ENCODE results near the gene TGFBR3. TPM values are rescaled to one million over a fixed set of nuclear protein-coding genes. Genes with fewer than 3 reads are reported as not detected.

Gene TGFBR3
- total RNA-seq, 2 experiments from 2014 or later = 4.5 to 4.9 TPM

DNA sequence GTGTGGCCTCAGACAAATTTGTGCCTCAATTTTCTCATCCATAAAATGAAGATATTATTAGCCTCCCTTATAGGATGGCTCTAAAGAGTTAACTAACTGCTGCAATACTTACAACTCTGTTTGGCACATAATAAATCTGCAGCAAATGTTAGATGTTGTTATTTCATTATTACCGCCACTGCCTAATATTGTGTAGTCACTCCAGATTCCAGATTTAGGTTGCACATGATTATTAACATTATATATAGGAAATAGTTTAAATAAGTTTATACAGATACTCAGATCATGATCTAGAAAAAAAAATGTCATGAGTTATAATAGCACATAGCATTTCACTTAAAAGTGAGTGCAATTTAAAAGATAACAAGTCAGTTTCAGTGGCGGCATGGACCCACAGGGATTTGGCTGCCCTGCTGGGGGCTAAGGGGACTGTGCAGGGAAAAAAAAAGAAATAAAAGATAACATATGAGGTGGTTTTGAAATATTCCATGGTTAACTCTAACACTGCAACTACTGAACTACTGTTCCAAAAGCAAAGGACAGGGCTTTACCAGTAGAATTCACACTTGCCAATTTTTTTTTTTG, 170.4 kb downstream of the TGFBR3 start:
- intact Hi-C loops (cut with micrococcal nuclease) = no loop called here
- ChIA-PET POLR2A (no interaction called here), CTCF (no interaction called here)
- H3K9me3 Mint-ChIP-seq = no peaks in the 10 kb centered on the region
- no peak overlapping the region for H3K27ac Mint-ChIP-seq
- H3K27me3 Mint-ChIP-seq = no peaks in the 10 kb centered on the region
- peaks cover 48% of the 10 kb centered on the region for H3K36me3 Mint-ChIP-seq
- DNase-seq = no peak
- H3K4me3 Mint-ChIP-seq = no peak overlapping the region
- H3K4me1 Mint-ChIP-seq (ENCODE audit: low read depth) = peaks cover 25% of the 10 kb centered on the region

DNA sequence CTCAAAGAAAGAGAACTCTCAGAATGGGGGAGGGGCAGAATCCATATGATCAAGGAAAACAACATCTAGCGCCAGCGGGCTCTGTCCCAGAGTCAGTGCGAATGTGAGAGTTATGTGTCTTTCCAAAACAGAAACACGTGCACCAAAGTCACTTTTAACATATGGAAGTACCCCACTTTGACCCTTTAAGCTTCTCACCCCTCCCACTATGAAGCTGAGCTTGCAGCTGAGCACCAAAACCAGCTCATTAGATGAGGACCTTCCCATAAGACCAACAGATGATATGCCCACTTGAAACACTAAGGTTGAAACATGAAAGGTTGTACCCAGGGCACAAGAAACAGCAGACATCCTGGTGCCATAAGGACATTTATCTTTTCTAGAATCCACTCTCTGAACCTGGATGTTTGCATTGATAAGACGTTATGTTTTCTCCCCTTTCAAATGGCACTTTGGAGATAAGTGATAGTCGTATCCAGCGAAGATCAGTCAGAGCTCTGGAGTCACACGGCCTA, 171.0 kb downstream of the TGFBR3 start:
- Mint-ChIP-seq H3K4me3 (no peak overlapping the region), H3K27ac (no peak overlapping the region), H3K9me3 (no peaks in the 10 kb centered on the region), H3K4me1 (ENCODE audit: low read depth) (peaks cover 25% of the 10 kb centered on the region), H3K36me3 (peaks cover 52% of the 10 kb centered on the region), H3K27me3 (no peaks in the 10 kb centered on the region)
- POLR2A ChIA-PET = no interaction called here
- CTCF ChIA-PET = no interaction called here
- DNase-seq = no peak
- intact Hi-C loops (cut with micrococcal nuclease) = no loop called here

DNA sequence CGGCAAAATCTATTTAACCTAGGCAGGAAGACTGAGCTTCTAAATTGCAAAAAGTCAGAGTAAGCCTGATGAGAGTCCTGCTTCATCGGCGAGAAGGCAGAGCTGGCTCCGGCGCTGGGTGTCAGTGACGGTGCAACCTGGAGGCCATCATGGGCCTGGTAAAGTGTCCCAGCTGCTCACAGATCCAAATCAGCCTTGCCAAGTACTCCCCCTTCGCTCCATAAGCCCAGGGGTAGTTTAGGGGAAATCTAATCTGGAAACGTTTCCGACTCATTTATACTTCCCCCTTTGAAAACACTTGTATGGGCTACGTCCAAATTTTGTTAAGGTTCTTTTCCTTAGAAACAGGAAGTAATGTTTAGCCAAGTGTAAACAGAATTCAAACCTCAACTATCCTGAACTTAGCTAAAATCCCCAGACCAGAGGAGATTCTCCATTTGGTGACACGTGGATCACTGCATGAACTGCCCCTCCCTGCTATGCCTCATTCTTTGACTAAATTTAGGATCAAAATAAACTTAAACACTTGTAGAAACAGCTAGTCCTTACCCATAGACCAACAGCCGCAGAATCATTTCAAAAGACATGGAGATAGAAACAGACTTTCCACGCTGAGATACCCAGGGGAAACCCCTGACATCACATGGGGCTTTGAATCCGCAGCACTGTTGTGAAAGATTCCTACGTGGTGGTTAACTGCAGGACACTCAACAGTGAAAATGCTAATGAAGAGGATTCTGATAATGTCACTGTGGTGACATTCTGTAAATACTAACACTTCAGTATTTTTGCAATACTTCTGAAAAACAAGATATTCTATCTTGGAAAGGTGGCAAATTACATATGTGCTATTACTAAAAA, 172.7 kb downstream of the TGFBR3 start:
- peaks cover 25% of the 10 kb centered on the region for H3K4me1 Mint-ChIP-seq (ENCODE audit: low read depth)
- ChIA-PET CTCF (interaction anchor here (1.0 to 1.4 kb wide), 6 partner anchors 19 to 215 kb away, joined by 3 to 6 read pairs (median 5); partner anchors contain the start of gene TGFBR3), POLR2A (interaction anchor here (0.9 to 2.3 kb wide), 6 partner anchors 18 to 190 kb away, joined by 3 to 11 read pairs (median 5); partner anchors contain the start of gene TGFBR3)
- no peaks in the 10 kb centered on the region for H3K9me3 Mint-ChIP-seq
- peak overlapping the region; percentile 24 for H3K4me3 Mint-ChIP-seq
- peaks cover 42% of the 10 kb centered on the region for H3K36me3 Mint-ChIP-seq
- peak overlapping the region; percentile 71 for H3K27ac Mint-ChIP-seq
- H3K27me3 Mint-ChIP-seq = no peaks in the 10 kb centered on the region
- intact Hi-C loops (cut with micrococcal nuclease) = loop anchor here (1.0 to 2.0 kb wide), 8 partner anchors 16 to 164 kb away; no protein-coding TSS in a partner anchor
- DNase-seq = peak; percentile 77

- H3K27me3 Mint-ChIP-seq = no peaks in the 10 kb centered on the region
- peaks cover 42% of the 10 kb centered on the region for H3K36me3 Mint-ChIP-seq
- ChIA-PET POLR2A (interaction anchor here (1.5 to 2.3 kb wide), 4 partner anchors 19 to 92 kb away, joined by 4 to 11 read pairs (median 7); no protein-coding TSS in a partner anchor), CTCF (interaction anchor here (1.0 to 1.4 kb wide), 6 partner anchors 20 to 216 kb away, joined by 3 to 6 read pairs (median 5); partner anchors contain the start of gene TGFBR3)
- peaks cover 25% of the 10 kb centered on the region for H3K4me1 Mint-ChIP-seq (ENCODE audit: low read depth)
- intact Hi-C loops (cut with micrococcal nuclease) = loop anchor here (2.0 kb wide), 1 partner anchor 164 kb away; no protein-coding TSS in a partner anchor
- no peak for DNase-seq
- H3K4me3 Mint-ChIP-seq = peak overlapping the region; percentile 16
- H3K27ac Mint-ChIP-seq = peak overlapping the region; percentile 71
- no peaks in the 10 kb centered on the region for H3K9me3 Mint-ChIP-seq
Measured at GRCh38 chr1:91712393-91712792, 173.6 kb downstream of the TGFBR3 start.

GRCh38 chr1:91711504-91712247, 174.3 kb downstream of the TGFBR3 start:
- intact Hi-C loops (cut with micrococcal nuclease) = loop anchor here (2.0 kb wide), 1 partner anchor 163 kb away; no protein-coding TSS in a partner anchor
- no peaks in the 10 kb centered on the region for H3K9me3 Mint-ChIP-seq
- peaks cover 25% of the 10 kb centered on the region for H3K4me1 Mint-ChIP-seq (ENCODE audit: low read depth)
- POLR2A ChIA-PET = no interaction called here
- H3K27ac Mint-ChIP-seq = no peak overlapping the region
- CTCF ChIA-PET = no interaction called here
- no peaks in the 10 kb centered on the region for H3K27me3 Mint-ChIP-seq
- no peak for DNase-seq
- peaks cover 41% of the 10 kb centered on the region for H3K36me3 Mint-ChIP-seq
- H3K4me3 Mint-ChIP-seq = no peak overlapping the region

- intact Hi-C loops (cut with micrococcal nuclease) = no loop called here
- Mint-ChIP-seq H3K4me1 (ENCODE audit: low read depth) (peaks cover 25% of the 10 kb centered on the region), H3K27ac (no peak overlapping the region), H3K27me3 (no peaks in the 10 kb centered on the region), H3K36me3 (peaks cover 38% of the 10 kb centered on the region), H3K4me3 (no peak overlapping the region), H3K9me3 (no peaks in the 10 kb centered on the region)
- no peak for DNase-seq
- CTCF ChIA-PET = no interaction called here
- POLR2A ChIA-PET = no interaction called here
Measured at GRCh38 chr1:91710261-91710660, 175.7 kb downstream of the TGFBR3 start.

- Mint-ChIP-seq H3K36me3 (peaks cover 32% of the 10 kb centered on the region), H3K27me3 (no peaks in the 10 kb centered on the region), H3K4me1 (ENCODE audit: low read depth) (peaks cover 21% of the 10 kb centered on the region), H3K27ac (no peak overlapping the region), H3K9me3 (no peaks in the 10 kb centered on the region), H3K4me3 (no peak overlapping the region)
- no peak for DNase-seq
- CTCF ChIA-PET = no interaction called here
- intact Hi-C loops (cut with micrococcal nuclease) = no loop called here
- POLR2A ChIA-PET = no interaction called here
Measured at GRCh38 chr1:91708691-91709090, 177.3 kb downstream of the TGFBR3 start.

GRCh38 chr1:91707890-91708218, 178.1 kb downstream of the TGFBR3 start:
- intact Hi-C loops (cut with micrococcal nuclease) = no loop called here
- Mint-ChIP-seq H3K9me3 (no peaks in the 10 kb centered on the region), H3K4me3 (no peak overlapping the region), H3K4me1 (ENCODE audit: low read depth) (peaks cover 12% of the 10 kb centered on the region), H3K27me3 (no peaks in the 10 kb centered on the region), H3K36me3 (peaks cover 34% of the 10 kb centered on the region), H3K27ac (no peak overlapping the region)
- ChIA-PET CTCF (no interaction called here), POLR2A (no interaction called here)
- DNase-seq = no peak

- Mint-ChIP-seq H3K4me1 (ENCODE audit: low read depth) (peaks cover 7% of the 10 kb centered on the region), H3K36me3 (peaks cover 33% of the 10 kb centered on the region), H3K27ac (no peak overlapping the region), H3K9me3 (no peaks in the 10 kb centered on the region), H3K4me3 (no peak overlapping the region), H3K27me3 (no peaks in the 10 kb centered on the region)
- intact Hi-C loops (cut with micrococcal nuclease) = no loop called here
- DNase-seq = no peak
- ChIA-PET CTCF (interaction anchor here (0.6 kb wide), 1 partner anchor 542 kb away, joined by 3 read pairs; no protein-coding TSS in a partner anchor), POLR2A (no interaction called here)
Measured at GRCh38 chr1:91707114-91707889, 178.6 kb downstream of the TGFBR3 start.

GRCh38 chr1:91706140-91706957, 179.6 kb downstream of the TGFBR3 start:
- no peaks in the 10 kb centered on the region for H3K4me1 Mint-ChIP-seq (ENCODE audit: low read depth)
- H3K27ac Mint-ChIP-seq = no peak overlapping the region
- H3K4me3 Mint-ChIP-seq = no peak overlapping the region
- ChIA-PET CTCF (no interaction called here), POLR2A (no interaction called here)
- peaks cover 25% of the 10 kb centered on the region for H3K36me3 Mint-ChIP-seq
- no peaks in the 10 kb centered on the region for H3K27me3 Mint-ChIP-seq
- H3K9me3 Mint-ChIP-seq = no peaks in the 10 kb centered on the region
- DNase-seq = no peak
- intact Hi-C loops (cut with micrococcal nuclease) = no loop called here

DNA sequence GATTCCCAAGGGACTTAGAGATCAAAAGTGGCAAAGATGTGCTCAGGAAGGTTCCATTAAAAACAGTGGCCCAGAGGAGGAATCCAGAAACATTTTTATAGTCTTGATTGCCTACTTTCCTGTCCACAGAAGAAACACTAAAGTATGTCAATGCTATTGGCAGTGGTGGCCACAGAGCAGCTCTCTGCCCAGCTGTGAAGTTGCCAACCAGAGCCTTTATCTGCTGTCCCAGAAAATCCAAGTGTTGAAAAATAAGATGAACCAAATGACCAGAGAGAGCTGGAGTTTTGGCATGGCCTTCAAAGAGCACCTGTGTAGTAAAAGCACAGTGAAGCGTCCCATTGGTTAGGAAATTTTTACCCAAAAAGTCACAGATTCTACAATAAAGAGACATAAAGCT, 181.2 kb downstream of the TGFBR3 start:
- POLR2A ChIA-PET = no interaction called here
- Mint-ChIP-seq H3K27ac (no peak overlapping the region), H3K9me3 (no peaks in the 10 kb centered on the region), H3K27me3 (no peaks in the 10 kb centered on the region), H3K36me3 (peaks cover 13% of the 10 kb centered on the region), H3K4me3 (no peak overlapping the region), H3K4me1 (ENCODE audit: low read depth) (no peaks in the 10 kb centered on the region)
- CTCF ChIA-PET = no interaction called here
- intact Hi-C loops (cut with micrococcal nuclease) = no loop called here
- DNase-seq = no peak

All from activated CD4-positive, alpha-beta memory T cell treated with anti-CD3 and anti-CD28 coated beads for 36 hours (primary cell).